DOHH2 (cell line): ENCODE results near the gene KCNQ1.

Source experiments
- H3F3A ChIP-seq: fragments of 200-600 bp; sonication (generic), shearing (Covaris generic); 2 replicates; pipeline ENCODE4 v1.6.0; 2016; ENCODE audit warnings: antibody characterized with exemption, mild to moderate bottlenecking; ENCODE audit not compliant: control insufficient read depth, insufficient read depth
- H3K27ac ChIP-seq: fragments of 200-600 bp; sonication (generic); 2 replicates; pipeline ENCODE4 v1.5.1; 2014; ENCODE audit warnings: low read depth, mild to moderate bottlenecking, low read length, moderate library complexity
- H3K27me3 ChIP-seq: fragments of 200-600 bp; sonication (generic); 2 replicates; pipeline ENCODE4 v1.6.1; 2014; ENCODE audit warnings: mild to moderate bottlenecking, low read length, mixed read lengths; ENCODE audit not compliant: control insufficient read depth
- H3K36me3 ChIP-seq: fragments of 200-600 bp; sonication (generic); 2 replicates; pipeline ENCODE4 v1.6.1; 2014; ENCODE audit warnings: mild to moderate bottlenecking, low read length, moderate library complexity, mixed read lengths; ENCODE audit not compliant: control insufficient read depth
- H3K4me1 ChIP-seq: fragments of 200-600 bp; sonication (generic); 2 replicates; pipeline ENCODE4 v1.6.1; 2014; ENCODE audit warnings: mild to moderate bottlenecking, low read length, mixed read lengths; ENCODE audit not compliant: control insufficient read depth
- H3K4me2 ChIP-seq: fragments of 200-600 bp; sonication (generic); 2 replicates; pipeline ENCODE4 v1.6.0; 2014; ENCODE audit warnings: mild to moderate bottlenecking, low read length, moderate library complexity
- H3K4me3 ChIP-seq: fragments of 200-600 bp; sonication (generic); 2 replicates; pipeline ENCODE4 v1.5.1; 2014; ENCODE audit warnings: mild to moderate bottlenecking, low read length, mixed read lengths
- H3K79me2 ChIP-seq: fragments of 200-600 bp; sonication (generic); 2 replicates; pipeline ENCODE4 v1.6.1; 2014; ENCODE audit warnings: mild to moderate bottlenecking, low read length, mixed read lengths; ENCODE audit not compliant: control insufficient read depth
- H3K9me2 ChIP-seq: fragments of 200-600 bp; sonication (generic); replicated peaks from 2 replicates; pipeline ENCODE4 v1.6.1; 2014; ENCODE audit warnings: mild to moderate bottlenecking, low read length, mixed read lengths; ENCODE audit not compliant: control insufficient read depth
- H3K9me3 ChIP-seq: fragments of 200-600 bp; sonication (generic); 2 replicates; pipeline ENCODE4 v1.6.1; 2014; ENCODE audit warnings: antibody characterized with exemption, low read length, mixed read lengths; ENCODE audit not compliant: control insufficient read depth, insufficient read depth
- H4K20me1 ChIP-seq: fragments of 200-600 bp; sonication (generic); 2 replicates; pipeline ENCODE4 v1.6.0; 2014; ENCODE audit warnings: low read depth, mild to moderate bottlenecking, antibody characterized with exemption, low read length, moderate library complexity; ENCODE audit not compliant: control insufficient read depth, insufficient read depth
- CTCF ChIP-seq: fragments of 200-600 bp; sonication (generic); IDR thresholded peaks from one replicate; pipeline ENCODE4 v1.5.1; 2014; ENCODE audit warnings: antibody characterized with exemption, mild to moderate bottlenecking, low read depth, low read length; ENCODE audit not compliant: poor library complexity, severe bottlenecking
- EZH2phosphoT487 ChIP-seq: fragments of 200-600 bp; sonication (generic); IDR thresholded peaks from 2 replicates; pipeline ENCODE4 v1.6.1; 2017; ENCODE audit warnings: borderline replicate concordance, mild to moderate bottlenecking, antibody characterized with exemption, low read length, moderate library complexity, mixed read lengths

KCNQ1 gene

GRCh38 chr11:2744166-2744565, 299.4 kb downstream of the KCNQ1 start:
- H3K4me3 ChIP-seq: no peak overlapping the region
- no peaks in the 10 kb centered on the region for H3F3A ChIP-seq
- H3K9me3 ChIP-seq: no peaks in the 10 kb centered on the region
- no peaks in the 10 kb centered on the region for H3K79me2 ChIP-seq
- no peaks in the 10 kb centered on the region for H3K36me3 ChIP-seq
- H3K9me2 ChIP-seq: no peaks in the 10 kb centered on the region
- H4K20me1 ChIP-seq: no peaks in the 10 kb centered on the region
- no peaks in the 10 kb centered on the region for H3K4me1 ChIP-seq
- TF ChIP-seq EZH2phosphoT487: no peak
- no peak for TF ChIP-seq CTCF
- no peaks in the 10 kb centered on the region for H3K27me3 ChIP-seq
- no peak overlapping the region for H3K4me2 ChIP-seq
- H3K27ac ChIP-seq: no peak overlapping the region

GRCh38 chr11:2745511-2745910, 300.7 kb downstream of the KCNQ1 start:
- no peaks in the 10 kb centered on the region for H3K9me2 ChIP-seq
- H4K20me1 ChIP-seq: no peaks in the 10 kb centered on the region
- no peaks in the 10 kb centered on the region for H3F3A ChIP-seq
- H3K4me2 ChIP-seq: no peak overlapping the region
- no peaks in the 10 kb centered on the region for H3K79me2 ChIP-seq
- no peaks in the 10 kb centered on the region for H3K36me3 ChIP-seq
- H3K9me3 ChIP-seq: no peaks in the 10 kb centered on the region
- no peaks in the 10 kb centered on the region for H3K4me1 ChIP-seq
- TF ChIP-seq CTCF: no peak
- no peak for TF ChIP-seq EZH2phosphoT487
- no peak overlapping the region for H3K27ac ChIP-seq
- no peaks in the 10 kb centered on the region for H3K27me3 ChIP-seq
- H3K4me3 ChIP-seq: no peak overlapping the region

GRCh38 chr11:2746401-2747247, 301.8 kb downstream of the KCNQ1 start:
- Histone ChIP-seq H3K36me3 (no peaks in the 10 kb centered on the region), H3K79me2 (no peaks in the 10 kb centered on the region), H3K4me2 (no peak overlapping the region), H3K9me3 (no peaks in the 10 kb centered on the region), H3K4me1 (no peaks in the 10 kb centered on the region), H4K20me1 (no peaks in the 10 kb centered on the region), H3K27ac (no peak overlapping the region), H3K27me3 (no peaks in the 10 kb centered on the region), H3F3A (no peaks in the 10 kb centered on the region), H3K9me2 (no peaks in the 10 kb centered on the region), H3K4me3 (no peak overlapping the region)
- TF ChIP-seq EZH2phosphoT487 (no peak), CTCF (no peak)
